OCI-LY3 (cell line): ENCODE measurements around the gene FOXL1.

Source experiments
- EZH2phosphoT487 ChIP-seq: fragments of 200-600 bp; shearing (Covaris generic); IDR thresholded peaks from 2 replicates; pipeline ENCODE4 v1.6.1; 2018; ENCODE audit warnings: antibody characterized with exemption, mixed run types, low read depth
- TF ChIP-seq, protein P1 (sequence below): fragments of 200-600, 300-600 bp; sonication (generic); IDR thresholded peaks from 2 replicates; pipeline ENCODE4 v1.5.1; 2014; ENCODE audit warnings: antibody characterized with exemption, low read length, low read depth

GRCh38 chr16:86604436-86605193, 26.3 kb downstream of the FOXL1 start:
- TF ChIP-seq, protein P1, sequence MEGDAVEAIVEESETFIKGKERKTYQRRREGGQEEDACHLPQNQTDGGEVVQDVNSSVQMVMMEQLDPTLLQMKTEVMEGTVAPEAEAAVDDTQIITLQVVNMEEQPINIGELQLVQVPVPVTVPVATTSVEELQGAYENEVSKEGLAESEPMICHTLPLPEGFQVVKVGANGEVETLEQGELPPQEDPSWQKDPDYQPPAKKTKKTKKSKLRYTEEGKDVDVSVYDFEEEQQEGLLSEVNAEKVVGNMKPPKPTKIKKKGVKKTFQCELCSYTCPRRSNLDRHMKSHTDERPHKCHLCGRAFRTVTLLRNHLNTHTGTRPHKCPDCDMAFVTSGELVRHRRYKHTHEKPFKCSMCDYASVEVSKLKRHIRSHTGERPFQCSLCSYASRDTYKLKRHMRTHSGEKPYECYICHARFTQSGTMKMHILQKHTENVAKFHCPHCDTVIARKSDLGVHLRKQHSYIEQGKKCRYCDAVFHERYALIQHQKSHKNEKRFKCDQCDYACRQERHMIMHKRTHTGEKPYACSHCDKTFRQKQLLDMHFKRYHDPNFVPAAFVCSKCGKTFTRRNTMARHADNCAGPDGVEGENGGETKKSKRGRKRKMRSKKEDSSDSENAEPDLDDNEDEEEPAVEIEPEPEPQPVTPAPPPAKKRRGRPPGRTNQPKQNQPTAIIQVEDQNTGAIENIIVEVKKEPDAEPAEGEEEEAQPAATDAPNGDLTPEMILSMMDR, result no peak
- TF ChIP-seq EZH2phosphoT487, result no peak
